GM13976 (cell line): Measurements from ENCODE around the gene HK1.
"Not testable (repeated sequence)": the region's sequence is repeated elsewhere in the genome, so short reads cannot be mapped to it uniquely, and the experiment has no call there.

ENCODE experiments used
- DNase-seq: peaks from one replicate; pipeline ENCODE4 v3.0.0; 2012; ENCODE audit warnings: low spot score
- in situ Hi-C: fragments of 300-500 bp; cut with MboI; formaldehyde crosslinking; loops from one replicate; pipeline ENCODE4 v1.12.0; 2022; ENCODE audit warnings: low sequenced_read_pairs, mixed read lengths, inconsistent platforms; ENCODE audit not compliant: unreplicated experiment
- TF ChIP-seq, protein P1 (sequence below): IDR thresholded peaks from 2 replicates; pipeline ENCODE4 v1.5.1; 2012; ENCODE audit warnings: borderline replicate concordance, mild to moderate bottlenecking; ENCODE audit not compliant: insufficient read depth; ENCODE audit errors: extremely low read depth, missing control alignments, control extremely low read depth

The HK1 gene

GRCh38 chr10:69250041-69250440 lies 28.3 kb upstream of the HK1 start:
- no peak for DNase-seq
- in situ Hi-C loops: no loop called here
- TF ChIP-seq, protein P1, sequence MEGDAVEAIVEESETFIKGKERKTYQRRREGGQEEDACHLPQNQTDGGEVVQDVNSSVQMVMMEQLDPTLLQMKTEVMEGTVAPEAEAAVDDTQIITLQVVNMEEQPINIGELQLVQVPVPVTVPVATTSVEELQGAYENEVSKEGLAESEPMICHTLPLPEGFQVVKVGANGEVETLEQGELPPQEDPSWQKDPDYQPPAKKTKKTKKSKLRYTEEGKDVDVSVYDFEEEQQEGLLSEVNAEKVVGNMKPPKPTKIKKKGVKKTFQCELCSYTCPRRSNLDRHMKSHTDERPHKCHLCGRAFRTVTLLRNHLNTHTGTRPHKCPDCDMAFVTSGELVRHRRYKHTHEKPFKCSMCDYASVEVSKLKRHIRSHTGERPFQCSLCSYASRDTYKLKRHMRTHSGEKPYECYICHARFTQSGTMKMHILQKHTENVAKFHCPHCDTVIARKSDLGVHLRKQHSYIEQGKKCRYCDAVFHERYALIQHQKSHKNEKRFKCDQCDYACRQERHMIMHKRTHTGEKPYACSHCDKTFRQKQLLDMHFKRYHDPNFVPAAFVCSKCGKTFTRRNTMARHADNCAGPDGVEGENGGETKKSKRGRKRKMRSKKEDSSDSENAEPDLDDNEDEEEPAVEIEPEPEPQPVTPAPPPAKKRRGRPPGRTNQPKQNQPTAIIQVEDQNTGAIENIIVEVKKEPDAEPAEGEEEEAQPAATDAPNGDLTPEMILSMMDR: no peak

DNA sequence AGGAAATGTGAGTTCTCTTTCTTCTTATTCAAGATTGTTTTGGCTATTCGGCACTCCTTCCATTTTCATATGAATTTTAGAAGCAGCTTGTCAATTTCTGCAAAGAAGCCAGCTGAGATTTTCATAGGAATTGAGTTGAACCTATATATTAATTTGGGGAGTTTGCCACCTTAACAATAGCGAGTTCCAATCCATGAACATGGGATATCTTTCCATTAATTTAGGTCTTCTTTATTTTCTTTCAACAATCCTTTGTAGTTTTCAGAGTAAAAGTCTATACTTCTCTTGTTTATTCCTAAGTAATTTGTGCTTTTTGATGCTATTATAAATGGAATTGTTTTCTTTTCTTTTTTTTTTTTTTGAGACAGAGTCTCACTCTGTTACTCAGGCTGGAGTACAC lies 26.9 kb upstream of the HK1 start:
- DNase-seq, in situ Hi-C loops: not testable (repeated sequence)

- in situ Hi-C loops: no loop called here
- TF ChIP-seq, protein P1: no peak
- no peak for DNase-seq
These were observed 25.1 kb upstream of the HK1 start for GRCh38 chr10:69253171-69253570.

DNA sequence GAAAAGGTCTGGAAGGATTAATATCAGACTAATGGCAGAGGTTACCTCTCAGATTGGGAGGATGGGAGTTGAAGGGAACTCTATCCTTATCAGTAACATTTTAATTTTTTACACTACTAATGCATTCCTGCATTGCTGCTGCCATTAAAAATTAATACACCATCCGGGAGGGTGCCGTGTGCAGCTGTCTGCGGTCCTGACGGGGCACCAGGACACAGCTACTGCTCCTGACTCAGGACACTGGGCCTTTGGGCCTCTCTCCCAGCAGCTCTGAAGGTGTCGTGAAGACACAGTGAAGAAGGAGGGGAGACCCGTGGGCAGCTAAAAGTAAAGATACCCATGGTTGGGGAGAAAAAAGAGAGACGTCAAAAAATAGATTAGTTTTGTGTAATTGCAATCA lies 23.4 kb upstream of the HK1 start:
- DNase-seq: no peak
- TF ChIP-seq, protein P1: no peak

DNA sequence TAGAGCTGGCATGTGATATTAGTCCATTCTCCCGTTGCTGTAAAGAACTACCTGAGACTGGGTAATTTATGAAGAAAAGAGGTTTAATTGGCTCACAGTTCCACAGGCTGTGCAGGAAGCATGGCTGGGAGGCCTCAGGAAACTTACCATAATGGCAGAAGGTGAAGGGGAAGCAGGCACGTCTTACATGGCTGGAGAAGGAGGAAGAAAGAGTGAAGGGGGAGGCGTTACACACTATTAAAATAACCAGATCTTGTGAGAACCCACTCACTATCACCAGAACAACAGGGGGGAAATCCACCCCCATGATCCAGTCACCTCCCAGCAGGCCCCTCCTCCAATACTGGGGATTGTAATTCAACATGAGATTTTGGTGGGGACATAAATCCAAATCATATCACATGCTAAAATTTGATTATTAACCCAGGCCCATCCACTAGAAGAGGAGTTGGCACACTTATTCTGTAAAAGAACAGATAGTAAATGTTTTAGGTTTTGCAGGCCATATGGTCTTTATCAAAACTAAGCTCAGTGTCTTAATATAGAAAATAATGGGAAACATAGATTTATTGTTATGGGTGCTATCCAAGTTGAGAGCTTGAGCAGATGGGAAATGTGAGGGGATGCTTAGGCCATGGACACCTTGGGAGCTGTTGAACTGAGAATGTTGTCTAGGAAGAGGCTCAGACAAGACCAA lies 18.6 kb upstream of the HK1 start:
- TF ChIP-seq, protein P1: no peak
- no peak for DNase-seq
- in situ Hi-C loops: no loop called here

More for the DNA sequence above, 23.4 kb upstream of the HK1 start:
- in situ Hi-C loops: no loop called here

DNA sequence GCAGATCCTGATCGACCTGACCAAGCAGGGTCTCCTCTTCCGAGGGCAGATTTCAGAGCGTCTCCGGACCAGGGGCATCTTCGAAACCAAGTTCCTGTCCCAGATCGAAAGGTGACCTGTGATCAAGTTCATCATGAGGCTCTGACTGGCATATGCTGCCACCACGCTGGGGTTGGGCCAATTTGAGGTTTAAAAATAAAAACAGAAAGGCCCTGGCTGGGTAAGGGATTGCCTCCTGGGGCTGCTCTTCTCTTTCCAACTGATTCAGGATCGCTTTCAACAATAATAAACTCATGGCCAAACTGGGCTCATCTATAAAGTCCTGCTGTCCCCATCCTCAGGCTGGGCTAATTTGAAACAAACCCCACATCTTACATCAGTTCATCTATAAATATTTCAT lies 17.1 kb upstream of the HK1 start:
- TF ChIP-seq, protein P1: no peak
- in situ Hi-C loops: no loop called here
- no peak for DNase-seq

- no peak for DNase-seq
- in situ Hi-C loops: no loop called here
- TF ChIP-seq, protein P1: no peak
These were observed 16.0 kb upstream of the HK1 start for GRCh38 chr10:69262292-69262751.
